ENCODE data around the gene PLEKHN1.

The PLEKHN1 gene

DNA sequence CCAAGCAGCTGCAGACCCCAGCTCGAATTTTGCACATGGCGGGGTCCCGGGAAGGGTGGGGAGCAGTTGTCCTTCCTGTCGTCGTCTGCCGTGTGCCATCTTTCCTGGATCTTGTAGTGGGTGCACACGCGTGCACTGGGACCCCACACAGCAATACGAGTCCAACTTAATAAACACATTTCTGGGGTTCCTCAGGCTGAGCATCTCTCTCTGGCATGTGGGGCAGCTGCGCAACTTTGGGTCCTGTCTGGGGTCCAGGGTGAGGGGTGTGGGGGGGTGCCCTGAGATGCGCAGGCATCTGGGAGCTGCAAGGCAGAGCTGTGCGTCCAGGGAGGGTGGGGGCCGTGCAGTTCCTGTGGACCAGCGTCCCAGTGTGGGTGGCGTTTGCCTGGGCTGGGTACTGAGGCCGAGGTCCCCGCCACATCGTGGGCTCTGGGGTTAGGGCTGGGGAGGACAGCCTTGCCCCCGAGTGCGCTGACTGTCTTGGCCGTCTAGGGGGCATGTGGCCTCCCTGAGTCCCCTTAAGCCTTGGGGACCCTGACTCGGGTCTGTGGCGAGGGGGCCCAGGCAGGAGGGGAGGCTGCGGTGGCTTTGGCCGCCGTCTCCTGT lies 652 bp upstream of the PLEKHN1 start:
- DNase-seq (ENCODE audit: extremely low read depth, low read depth), result no peak
- TF ChIP-seq CTCF (IDR thresholded peaks at IDR 0.05; ENCODE audit: low read depth, low read length), result no peak

DNA sequence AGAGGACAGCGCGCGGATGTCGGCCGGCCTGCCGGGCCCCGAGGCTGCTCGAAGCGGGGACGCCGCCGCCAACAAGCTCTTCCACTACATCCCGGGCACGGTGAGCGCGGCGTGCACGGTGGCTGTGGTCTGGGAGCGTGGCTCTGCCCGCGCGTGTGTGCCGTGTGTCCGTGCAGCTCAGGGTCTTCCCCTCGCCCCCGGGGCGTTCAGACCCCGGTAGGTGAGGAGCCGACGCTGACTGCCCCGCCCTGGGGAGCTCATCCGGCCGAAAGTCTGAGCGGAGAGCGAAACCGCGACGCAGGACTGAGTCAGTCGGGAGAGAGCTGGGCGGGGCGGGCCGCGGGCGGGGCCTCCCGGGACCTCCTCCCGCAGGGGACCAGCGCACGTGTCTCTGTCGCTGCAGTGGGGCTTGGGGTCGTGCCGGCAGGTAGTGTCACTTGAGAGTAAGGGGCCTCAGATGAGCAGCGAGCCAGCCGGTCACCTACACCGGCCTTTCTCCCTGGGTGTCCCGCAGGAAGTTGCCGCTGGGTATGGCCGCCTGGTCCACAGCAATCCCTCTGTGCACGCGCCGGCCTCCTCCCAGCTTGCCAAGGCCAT lies 520 bp downstream of the PLEKHN1 start:
- TF ChIP-seq CTCF (IDR thresholded peaks at IDR 0.05; ENCODE audit: low read depth, low read length), result no peak
- DNase-seq (ENCODE audit: extremely low read depth, low read depth), result no peak

- TF ChIP-seq CTCF (IDR thresholded peaks at IDR 0.05; ENCODE audit: low read depth, low read length), result no peak
- no peak for DNase-seq (ENCODE audit: extremely low read depth, low read depth)
Observed at GRCh38 chr1:967466-968343, 1.4 kb downstream of the PLEKHN1 start.

GRCh38 chr1:969260-969855 lies 3.1 kb downstream of the PLEKHN1 start:
- DNase-seq (ENCODE audit: extremely low read depth, low read depth), result no peak
- TF ChIP-seq CTCF (IDR thresholded peaks at IDR 0.05; ENCODE audit: low read depth, low read length), result no peak

- DNase-seq (ENCODE audit: extremely low read depth, low read depth), result no peak
- TF ChIP-seq CTCF (IDR thresholded peaks at IDR 0.05; ENCODE audit: low read depth, low read length), result no peak
Observed at GRCh38 chr1:970242-970972, 4.1 kb downstream of the PLEKHN1 start.

DNA sequence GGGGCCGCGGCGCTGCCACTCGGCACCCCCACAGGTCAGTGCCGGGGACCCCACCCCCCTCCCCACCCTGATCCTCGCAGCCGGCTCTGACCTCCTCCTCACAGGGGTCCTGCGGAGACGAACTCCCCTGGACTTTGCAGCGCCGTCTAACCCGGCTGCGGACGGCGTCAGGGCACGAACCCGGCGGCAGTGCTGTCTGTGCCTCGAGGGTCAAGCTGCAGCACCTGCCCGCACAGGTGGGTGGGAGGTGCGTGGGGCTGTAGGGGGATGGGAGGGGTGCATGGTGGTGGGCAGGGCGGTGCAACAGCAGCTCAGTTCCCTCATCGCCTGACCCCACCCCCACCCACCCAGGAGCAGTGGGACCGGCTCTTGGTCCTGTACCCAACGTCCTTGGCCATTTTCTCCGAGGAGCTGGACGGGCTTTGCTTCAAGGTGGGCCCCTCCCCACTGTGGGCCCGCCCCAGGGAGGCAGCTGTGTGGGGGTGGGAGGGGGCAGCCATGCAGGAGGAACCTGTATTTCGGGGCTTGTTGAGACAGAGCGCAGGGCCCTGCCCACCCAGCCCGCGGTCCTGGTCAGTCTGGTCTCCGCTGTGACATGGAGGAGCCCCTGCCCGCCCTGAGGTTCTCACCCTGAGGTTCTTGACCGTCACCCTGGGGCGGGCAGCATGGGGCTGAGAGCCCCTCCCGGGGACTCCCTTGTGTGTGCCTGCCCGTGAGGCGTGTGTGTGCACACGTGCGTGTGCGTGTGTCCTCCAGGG lies 4.9 kb downstream of the PLEKHN1 start:
- no peak for DNase-seq (ENCODE audit: extremely low read depth, low read depth)
- no peak for TF ChIP-seq CTCF (IDR thresholded peaks at IDR 0.05; ENCODE audit: low read depth, low read length)
